ELR (cell line): Measurements from ENCODE around the gene BORCS6.

Experiments
- DNase-seq: peaks from one replicate; pipeline ENCODE4 v3.0.0-alpha.2; 2015; ENCODE audit warnings: low read depth

Gene BORCS6

GRCh38 chr17:8142158-8142886, 47.7 kb downstream of the BORCS6 start:
- DNase-seq, result no peak

DNA sequence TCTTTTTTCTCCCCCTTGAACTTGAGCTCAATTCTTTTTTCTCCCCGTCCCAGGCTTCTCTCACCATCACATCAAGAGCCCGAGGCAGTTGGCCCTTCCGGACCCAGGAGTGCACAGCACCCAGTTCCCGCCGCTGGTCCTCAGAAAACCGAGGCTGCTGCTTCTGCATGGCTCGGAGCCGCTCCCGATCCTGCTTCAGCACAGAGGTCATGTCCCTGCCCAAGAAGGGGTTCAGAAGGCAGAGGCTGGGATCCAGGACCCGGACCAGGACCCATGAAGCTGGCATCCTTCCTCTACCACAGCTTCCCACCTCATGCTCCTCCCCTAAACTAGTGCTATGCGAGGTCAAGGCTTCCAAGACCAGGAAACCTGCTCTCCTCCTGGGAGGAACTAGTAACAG, 48.2 kb downstream of the BORCS6 start:
- DNase-seq, result no peak

GRCh38 chr17:8141045-8141444, 48.9 kb downstream of the BORCS6 start:
- no peak for DNase-seq

- no peak for DNase-seq
These were observed 49.6 kb downstream of the BORCS6 start for GRCh38 chr17:8140065-8141029.

- peak; percentile 99 for DNase-seq
These were observed 51.2 kb downstream of the BORCS6 start for GRCh38 chr17:8138672-8139371.

GRCh38 chr17:8138374-8138671, 51.7 kb downstream of the BORCS6 start:
- DNase-seq, result no peak
